Pancreas (tissue), 10 donors: ENCODE results near the gene SLC35F6. TPM values are rescaled to one million over a fixed set of nuclear protein-coding genes. Genes with fewer than 3 reads are reported as not detected.

Experiments used
- ATAC-seq, 4 donors: fragments of 200-7000 bp; cut with Tn5 transposase; one replicate each; pipeline versions ENCODE4 v1.8.0 to v1.9.1; 2020; ENCODE audit warnings: mild to moderate bottlenecking in 4 of 4, moderate library complexity in 4 of 4
- DNase-seq, 6 donors: peaks; one replicate each; pipeline ENCODE4 v3.0.0-alpha.2; 2020
- FAIRE-seq: peaks from 2 replicates; lab custom pipeline; 2012; peaks lifted over from hg19 to GRCh38; lab: Jason Lieb, UNC
- H3K27ac ChIP-seq, 4 donors: fragments of 200-600 bp; sonication (generic); 1 replicate in 3 of 4; 2 replicates in 1 of 4; pipeline versions ENCODE4 v1.5.0 to v1.8.0; 2020
- H3K27me3 ChIP-seq, 4 donors: fragments of 200-600 bp; one replicate each; pipeline ENCODE4 v1.8.0; 2021
- H3K36me3 ChIP-seq, 3 donors: fragments of 200-600 bp; sonication (generic) in 1 of 3; one replicate each; pipeline versions ENCODE4 v1.5.0 to v1.8.0; 2020 to 2021
- H3K4me1 ChIP-seq, 3 donors: fragments of 200-600 bp; one replicate each; pipeline ENCODE4 v1.8.0; 2021
- H3K4me3 ChIP-seq, 4 donors: fragments of 200-600 bp; sonication (generic) in 2 of 4; one replicate each; pipeline versions ENCODE4 v1.5.0 to v1.8.0; 2020 to 2021
- H3K9me3 ChIP-seq, 4 donors: fragments of 200-600 bp; one replicate each; pipeline ENCODE4 v1.8.0; 2021
- CTCF ChIP-seq, 4 donors: fragments of 200-600 bp; sonication (generic) in 3 of 4; IDR thresholded peaks; one replicate each; pipeline versions ENCODE4 v1.5.0 to v1.8.0; 2021; ENCODE audit warnings: antibody characterized with exemption in 4 of 4
- WGBS, 2 donors: extraction: QIAGEN DNeasy Blood & Tissue Kit; methylation state at CpG; one replicate each; pipeline ENCODE4 v1.1.7; 2013; 5-methylcytosine and 5-hydroxymethylcytosine counted together
- intact Hi-C, 3 donors: fragments of 100-400 bp; cut with DNase I; formaldehyde crosslinking; loops; one replicate each; pipeline versions ENCODE4 v1.11.1 to v1.14.2; 2022
- polyA plus RNA-seq, 2 donors: library from polyadenylated mRNA; stranded (reverse); fragments of 200-250 nt; gene quantifications; one replicate each; pipeline ENCODE4 v1.2.3, GENCODE V29; 2013
- total RNA-seq, 6 donors: library from RNA; stranded (reverse); fragmentation: NEBNext Ultra II Directional in 4 of 6; extraction: Animal tissue kit (Norgen Biotek cat#: 25700) in 4 of 6; gene quantifications; one replicate each; pipeline versions ENCODE4 v1.2.1 to v1.2.4, GENCODE V29; 2021 to 2023
- donor health status: healthy with polysubstance abuse.
- donor health status: DM: no; HTN: no; CAD: no; lungs with moderate emphysema.
- donor health status: DM: no; HTN: no; CAD: no.
- donor health status: control.
- donor health status: control.
- donor health status: Bipolar disorder and iron deficiency.
- donor health status: DM: yes; HTN: yes; CAD: no.
- donor health status: DM: no; HTN: no; CAD: no.
- donor health status: DM: no; HTN: no; CAD: no.
- donor health status: DM: yes; HTN: yes; CAD: no.

SLC35F6 gene
- total and polyA plus RNA-seq, 8 donors, result 9.3 to 21.9 (median 11.4) TPM

DNA sequence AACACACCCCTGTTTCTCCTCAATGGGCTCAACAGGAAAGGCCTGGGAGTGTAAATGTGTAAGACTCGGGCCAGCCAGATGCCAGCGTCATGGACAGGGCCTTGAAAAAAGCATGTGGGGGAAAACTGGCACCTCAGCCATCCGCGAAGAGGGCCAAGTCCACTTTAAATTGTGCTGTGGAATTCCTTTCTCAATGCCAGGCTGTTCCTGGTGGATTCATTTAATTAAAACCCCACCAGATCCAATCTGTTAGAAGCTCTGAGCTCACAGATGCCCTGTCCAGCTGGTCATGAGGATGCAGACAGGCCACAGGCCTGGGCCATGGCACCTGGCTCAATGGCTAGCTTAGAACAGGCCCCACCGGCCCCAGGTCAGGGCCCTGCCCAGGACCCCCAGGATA lies 46.7 kb upstream of the SLC35F6 start:
- H3K36me3 ChIP-seq, result no peaks in the 10 kb centered on the region
- no peak for FAIRE-seq
- H3K27me3 ChIP-seq, result no peaks in the 10 kb centered on the region
- 44 to 49% methylated on average over 5 of the region's 5 CpGs for WGBS, 2 donors
- peak overlapping the region in 3 of 4 donors; percentile 35 to 71 (median 47) for H3K27ac ChIP-seq
- H3K4me3 ChIP-seq, result no peak overlapping the region
- peaks cover 31 to 59% (median 39%) of the 10 kb centered on the region in 3 donors for H3K4me1 ChIP-seq
- ATAC-seq, result no peak
- intact Hi-C loops, result no loop called here
- TF ChIP-seq CTCF (IDR thresholded peaks at IDR 0.05), result no peak
- peak in 2 of 6 donors; percentile 38 to 60 for DNase-seq
- H3K9me3 ChIP-seq, result no peaks in the 10 kb centered on the region

DNA sequence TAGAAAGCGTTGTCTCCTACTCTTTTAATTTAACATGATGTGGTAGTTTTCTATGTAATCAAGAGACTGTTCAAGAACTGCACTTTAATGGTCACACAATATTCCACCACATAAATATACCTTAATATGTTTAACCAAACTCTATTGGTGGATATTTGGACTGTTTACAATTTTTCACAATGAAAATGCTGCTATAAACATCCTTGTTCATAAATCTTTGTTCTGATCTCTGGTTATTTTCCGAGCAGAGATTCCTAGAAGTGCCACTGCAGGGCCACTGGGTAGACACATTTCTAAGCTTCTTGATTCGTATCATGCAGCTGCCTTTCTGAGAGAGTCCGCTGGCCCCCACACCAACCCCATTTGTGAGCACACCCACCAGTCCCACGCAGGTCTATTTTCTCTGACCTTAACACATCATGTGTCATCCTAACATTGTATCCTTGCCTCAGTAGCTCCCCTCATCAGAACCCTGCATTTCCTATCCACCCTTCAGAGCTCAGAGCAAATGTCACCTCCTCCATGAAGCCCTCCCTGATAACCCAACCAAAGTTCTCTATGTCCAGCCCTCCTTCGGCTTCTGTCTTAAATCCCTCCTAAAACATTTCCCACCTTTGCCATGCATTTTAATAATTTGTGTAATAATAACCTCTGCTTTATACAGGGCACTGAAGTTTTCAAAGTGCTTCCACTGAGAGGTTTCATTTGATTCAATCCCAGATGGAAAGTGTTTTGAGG lies 45.0 kb upstream of the SLC35F6 start:
- FAIRE-seq (no peak), ATAC-seq (no peak), DNase-seq (peak in 1 of 6 donors; percentile 9)
- Histone ChIP-seq H3K4me1 (peaks cover 49 to 74% (median 57%) of the 10 kb centered on the region in 3 donors), H3K36me3 (no peaks in the 10 kb centered on the region), H3K27ac (peak overlapping the region in 2 of 4 donors; percentile 94 to 95), H3K9me3 (no peaks in the 10 kb centered on the region), H3K27me3 (no peaks in the 10 kb centered on the region), H3K4me3 (no peak overlapping the region)
- TF ChIP-seq CTCF (IDR thresholded peaks at IDR 0.05), result no peak
- intact Hi-C loops, result no loop called here
- WGBS, 2 donors, result 65 to 81% methylated on average over 6 of the region's 6 CpGs

- no peaks in the 10 kb centered on the region for H3K9me3 ChIP-seq
- intact Hi-C loops, result no loop called here
- H3K4me1 ChIP-seq, result peaks cover 58 to 74% (median 62%) of the 10 kb centered on the region in 3 donors
- FAIRE-seq (no peak), ATAC-seq (peak; percentile 59 to 77 (median 72)), DNase-seq (peak; percentile 90 to 96 (median 94))
- H3K27ac ChIP-seq, result peak overlapping the region; percentile 83 to 95 (median 94)
- H3K4me3 ChIP-seq, result no peak overlapping the region
- TF ChIP-seq CTCF (IDR thresholded peaks at IDR 0.05), result no peak
- WGBS, 2 donors, result 20 to 21% methylated on average over 7 of the region's 7 CpGs
- H3K27me3 ChIP-seq, result no peaks in the 10 kb centered on the region
- H3K36me3 ChIP-seq, result no peaks in the 10 kb centered on the region
Measured at GRCh38 chr2:26720322-26721114, 43.6 kb upstream of the SLC35F6 start.

- H3K4me1 ChIP-seq, result peaks cover 58 to 68% (median 61%) of the 10 kb centered on the region in 3 donors
Measured at GRCh38 chr2:26721115-26722032, 42.7 kb upstream of the SLC35F6 start.

More at GRCh38 chr2:26721115-26722032, 42.7 kb upstream of the SLC35F6 start:
- Histone ChIP-seq H3K27me3 (no peaks in the 10 kb centered on the region), H3K36me3 (no peaks in the 10 kb centered on the region), H3K9me3 (no peaks in the 10 kb centered on the region), H3K4me3 (no peak overlapping the region), H3K27ac (peak overlapping the region; percentile 83 to 95 (median 94))
- DNase-seq (peak; percentile 70 to 88 (median 80)), FAIRE-seq (no peak), ATAC-seq (peak; percentile 64 to 78 (median 70))
- TF ChIP-seq CTCF (IDR thresholded peaks at IDR 0.05), result no peak
- 26 to 28% methylated on average over 11 to 12 of the region's 12 CpGs for WGBS, 2 donors
- intact Hi-C loops, result no loop called here
